Measurements from ENCODE around the gene GPC3. TPM values are rescaled to one million over a fixed set of nuclear protein-coding genes. Genes with fewer than 3 reads are reported as not detected.

GPC3 gene
- total RNA-seq, 4 donors from 2014 or later, result 0.82 to 4.9 (median 1.8) TPM

DNA sequence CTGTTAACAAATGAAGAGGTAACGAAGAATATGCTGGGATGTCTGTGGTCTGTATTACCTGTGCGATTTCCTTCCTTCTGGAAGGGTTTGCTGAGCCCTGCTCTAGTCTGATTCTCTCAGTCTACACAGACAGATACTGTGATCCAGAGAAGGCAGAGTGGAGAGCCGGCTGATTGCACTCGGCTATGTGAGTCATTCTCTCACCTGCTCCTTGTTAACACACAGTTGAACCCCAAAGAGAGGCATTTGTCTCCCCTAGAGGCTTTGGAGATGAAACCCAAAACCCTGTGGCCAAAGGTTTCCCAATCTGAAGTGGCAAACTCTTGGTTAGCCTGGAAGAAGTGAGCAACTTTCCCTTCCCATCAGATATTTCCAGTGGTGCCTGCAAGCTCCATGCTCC, 492.0 kb downstream of the GPC3 start:
- intact Hi-C loops (cut with DNase I; ENCODE audit: low total_unique reads) (no loop called here), in situ Hi-C loops (cut with MboI; ENCODE audit: low pct_ligation_motif_present in 1 of 4, low pct_unique_long_range_greater_than_20kb in 1 of 4, low sequenced_read_pairs in 3 of 4) (loop anchor here in 1 of 4 donors (25.0 kb wide), 1 partner anchor 156 kb away; no protein-coding TSS in a partner anchor)
- Histone ChIP-seq H3K4me3 (no peak overlapping the region), H3K36me3 (no peaks in the 10 kb centered on the region), H3K9me3 (no peaks in the 10 kb centered on the region), H3K27me3 (no peaks in the 10 kb centered on the region), H3K27ac (no peak overlapping the region), H3K4me1 (peaks cover 0 to 13% (median 6%) of the 10 kb centered on the region in 4 donors)
- TF ChIP-seq EP300 (IDR thresholded peaks at IDR 0.05; ENCODE audit: low read depth) (no peak), POLR2AphosphoS5 (IDR thresholded peaks at IDR 0.05) (no peak), POLR2A (IDR thresholded peaks at IDR 0.05) (no peak)
- TF ChIP-seq, protein P1, sequence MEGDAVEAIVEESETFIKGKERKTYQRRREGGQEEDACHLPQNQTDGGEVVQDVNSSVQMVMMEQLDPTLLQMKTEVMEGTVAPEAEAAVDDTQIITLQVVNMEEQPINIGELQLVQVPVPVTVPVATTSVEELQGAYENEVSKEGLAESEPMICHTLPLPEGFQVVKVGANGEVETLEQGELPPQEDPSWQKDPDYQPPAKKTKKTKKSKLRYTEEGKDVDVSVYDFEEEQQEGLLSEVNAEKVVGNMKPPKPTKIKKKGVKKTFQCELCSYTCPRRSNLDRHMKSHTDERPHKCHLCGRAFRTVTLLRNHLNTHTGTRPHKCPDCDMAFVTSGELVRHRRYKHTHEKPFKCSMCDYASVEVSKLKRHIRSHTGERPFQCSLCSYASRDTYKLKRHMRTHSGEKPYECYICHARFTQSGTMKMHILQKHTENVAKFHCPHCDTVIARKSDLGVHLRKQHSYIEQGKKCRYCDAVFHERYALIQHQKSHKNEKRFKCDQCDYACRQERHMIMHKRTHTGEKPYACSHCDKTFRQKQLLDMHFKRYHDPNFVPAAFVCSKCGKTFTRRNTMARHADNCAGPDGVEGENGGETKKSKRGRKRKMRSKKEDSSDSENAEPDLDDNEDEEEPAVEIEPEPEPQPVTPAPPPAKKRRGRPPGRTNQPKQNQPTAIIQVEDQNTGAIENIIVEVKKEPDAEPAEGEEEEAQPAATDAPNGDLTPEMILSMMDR (IDR thresholded peaks at IDR 0.05), result no peak
- no peak for DNase-seq
- WGBS, 2 donors (ENCODE audit: low coverage in 1 of 2), result 88 to 90% methylated on average over 2 to 4 of the region's 4 CpGs

- no peak for DNase-seq
- no peaks in the 10 kb centered on the region for H3K9me3 ChIP-seq
- 49% methylated on average over 1 of the region's 1 CpG; no CpG with 5 or more reads in 1 of the 2 donors for WGBS, 2 donors (ENCODE audit: low coverage in 1 of 2)
- in situ Hi-C loops (cut with MboI; ENCODE audit: low pct_ligation_motif_present in 1 of 4, low pct_unique_long_range_greater_than_20kb in 1 of 4, low sequenced_read_pairs in 3 of 4), result loop anchor here in 1 of 4 donors (25.0 kb wide), 1 partner anchor 154 kb away; no protein-coding TSS in a partner anchor
- no peak overlapping the region for H3K27ac ChIP-seq
- TF ChIP-seq POLR2AphosphoS5 (IDR thresholded peaks at IDR 0.05), result no peak
- no peak for TF ChIP-seq EP300 (IDR thresholded peaks at IDR 0.05; ENCODE audit: low read depth)
- TF ChIP-seq, protein P1 (IDR thresholded peaks at IDR 0.05), result no peak
- TF ChIP-seq POLR2A (IDR thresholded peaks at IDR 0.05), result no peak
- no peak overlapping the region for H3K4me3 ChIP-seq
- no peaks in the 10 kb centered on the region for H3K36me3 ChIP-seq
- intact Hi-C loops (cut with DNase I; ENCODE audit: low total_unique reads), result no loop called here
- H3K4me1 ChIP-seq, result peaks cover 0 to 10% (median 4%) of the 10 kb centered on the region in 4 donors
- H3K27me3 ChIP-seq, result no peaks in the 10 kb centered on the region
Measured at GRCh38 chrX:133490955-133491354, 494.4 kb downstream of the GPC3 start.

Small RNAs within 50 kb of the gene (small RNA-seq; reads per million reads assigned to genes)
- gene RNU6-203P, result 0 reads per million in 4 donors
